Esophagus muscularis mucosa (tissue), 4 donors: ENCODE measurements around the gene UNC13A. TPM values are rescaled to one million over a fixed set of nuclear protein-coding genes. Genes with fewer than 3 reads are reported as not detected.

Experiments
- DNase-seq: peaks from one replicate; pipeline ENCODE4 v3.0.0-alpha.2; 2017; ENCODE audit errors: extremely low spot score
- H3K27ac ChIP-seq, 4 donors: fragments of 200-600 bp; sonication (generic); replicated peaks in 1 of 4; 1 replicate in 3 of 4; 2 replicates in 1 of 4; pipeline ENCODE4 v1.5.1; 2016 to 2019; ENCODE audit warnings: mild to moderate bottlenecking in 1 of 4
- H3K27me3 ChIP-seq, 4 donors: fragments of 200-600 bp; sonication (generic); one replicate each; pipeline versions ENCODE4 v1.5.1 to v1.6.0; 2016 to 2019
- H3K36me3 ChIP-seq, 4 donors: fragments of 200-600 bp; sonication (generic); one replicate each; pipeline ENCODE4 v1.5.1; 2016 to 2019
- H3K4me1 ChIP-seq, 4 donors: fragments of 200-600 bp; sonication (generic); one replicate each; pipeline ENCODE4 v1.5.1; 2016 to 2019
- H3K4me3 ChIP-seq, 4 donors: fragments of 200-600 bp; sonication (generic); 1 replicate in 2 of 4; 2 replicates in 2 of 4; pipeline ENCODE4 v1.5.1; 2016 to 2019; ENCODE audit warnings: mild to moderate bottlenecking in 4 of 4, moderate library complexity in 1 of 4
- H3K9me3 ChIP-seq, 4 donors: fragments of 200-600 bp; sonication (generic); 1 replicate in 3 of 4; 2 replicates in 1 of 4; pipeline ENCODE4 v1.5.1; 2016 to 2019
- EP300 ChIP-seq: sonication (generic); formaldehyde crosslinking; IDR thresholded peaks from one replicate; pipeline ENCODE4 v1.6.1; 2017; ENCODE audit warnings: antibody characterized with exemption
- POLR2A ChIP-seq: fragments of 450-650 bp; IDR thresholded peaks from one replicate; pipeline ENCODE4 v1.6.1; 2017; ENCODE audit warnings: antibody characterized with exemption, moderate library complexity, mild to moderate bottlenecking, low read depth
- POLR2AphosphoS5 ChIP-seq, 2 donors: sonication (generic); formaldehyde crosslinking; IDR thresholded peaks; one replicate each; pipeline ENCODE4 v1.6.1; 2017; ENCODE audit warnings: antibody characterized with exemption in 2 of 2
- WGBS: methylation state at CpG from one replicate; pipeline ENCODE4 v1.1.5; 2018; 5-methylcytosine and 5-hydroxymethylcytosine counted together
- intact Hi-C: fragments of 100-400 bp; cut with DNase I; formaldehyde crosslinking; loops from one replicate; pipeline ENCODE4 v1.15.1; 2023
- total RNA-seq, 4 donors: library from RNA; depleted of rRNA; stranded (reverse); fragments of >200 nt; gene quantifications; one replicate each; pipeline versions ENCODE4 v1.1.0 to v1.2.1, GENCODE V29; 2016
- TF ChIP-seq, protein P1 (sequence below), 3 experiments: fragments of 200-600 bp in 2 of 3; fragments of 450-650 bp in 1 of 3; sonication (generic) in 2 of 3; IDR thresholded peaks; one replicate each; pipeline ENCODE4 v1.5.1; 2017 to 2019; ENCODE audit warnings: antibody characterized with exemption in 3 of 3, mild to moderate bottlenecking in 2 of 3, moderate library complexity in 1 of 3

The UNC13A gene
- total RNA-seq, 4 donors from 2014 or later, result under 0.01 to 0.23 (median 0.18) TPM

GRCh38 chr19:17624314-17624991, 63.7 kb downstream of the UNC13A start:
- peaks cover 0 to 39% (median 0%) of the 10 kb centered on the region in 4 donors for H3K27me3 ChIP-seq
- intact Hi-C loops, result no loop called here
- TF ChIP-seq, protein P1, sequence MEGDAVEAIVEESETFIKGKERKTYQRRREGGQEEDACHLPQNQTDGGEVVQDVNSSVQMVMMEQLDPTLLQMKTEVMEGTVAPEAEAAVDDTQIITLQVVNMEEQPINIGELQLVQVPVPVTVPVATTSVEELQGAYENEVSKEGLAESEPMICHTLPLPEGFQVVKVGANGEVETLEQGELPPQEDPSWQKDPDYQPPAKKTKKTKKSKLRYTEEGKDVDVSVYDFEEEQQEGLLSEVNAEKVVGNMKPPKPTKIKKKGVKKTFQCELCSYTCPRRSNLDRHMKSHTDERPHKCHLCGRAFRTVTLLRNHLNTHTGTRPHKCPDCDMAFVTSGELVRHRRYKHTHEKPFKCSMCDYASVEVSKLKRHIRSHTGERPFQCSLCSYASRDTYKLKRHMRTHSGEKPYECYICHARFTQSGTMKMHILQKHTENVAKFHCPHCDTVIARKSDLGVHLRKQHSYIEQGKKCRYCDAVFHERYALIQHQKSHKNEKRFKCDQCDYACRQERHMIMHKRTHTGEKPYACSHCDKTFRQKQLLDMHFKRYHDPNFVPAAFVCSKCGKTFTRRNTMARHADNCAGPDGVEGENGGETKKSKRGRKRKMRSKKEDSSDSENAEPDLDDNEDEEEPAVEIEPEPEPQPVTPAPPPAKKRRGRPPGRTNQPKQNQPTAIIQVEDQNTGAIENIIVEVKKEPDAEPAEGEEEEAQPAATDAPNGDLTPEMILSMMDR (IDR thresholded peaks at IDR 0.05), result no peak
- no peak for TF ChIP-seq POLR2AphosphoS5 (IDR thresholded peaks at IDR 0.05)
- no peak for DNase-seq
- peaks cover 0 to 20% (median 11%) of the 10 kb centered on the region in 4 donors for H3K9me3 ChIP-seq
- no peak overlapping the region for H3K27ac ChIP-seq
- H3K4me3 ChIP-seq, result no peak overlapping the region
- H3K36me3 ChIP-seq, result no peaks in the 10 kb centered on the region
- 88% methylated on average over 16 of the region's 16 CpGs for WGBS
- no peaks in the 10 kb centered on the region for H3K4me1 ChIP-seq

DNA sequence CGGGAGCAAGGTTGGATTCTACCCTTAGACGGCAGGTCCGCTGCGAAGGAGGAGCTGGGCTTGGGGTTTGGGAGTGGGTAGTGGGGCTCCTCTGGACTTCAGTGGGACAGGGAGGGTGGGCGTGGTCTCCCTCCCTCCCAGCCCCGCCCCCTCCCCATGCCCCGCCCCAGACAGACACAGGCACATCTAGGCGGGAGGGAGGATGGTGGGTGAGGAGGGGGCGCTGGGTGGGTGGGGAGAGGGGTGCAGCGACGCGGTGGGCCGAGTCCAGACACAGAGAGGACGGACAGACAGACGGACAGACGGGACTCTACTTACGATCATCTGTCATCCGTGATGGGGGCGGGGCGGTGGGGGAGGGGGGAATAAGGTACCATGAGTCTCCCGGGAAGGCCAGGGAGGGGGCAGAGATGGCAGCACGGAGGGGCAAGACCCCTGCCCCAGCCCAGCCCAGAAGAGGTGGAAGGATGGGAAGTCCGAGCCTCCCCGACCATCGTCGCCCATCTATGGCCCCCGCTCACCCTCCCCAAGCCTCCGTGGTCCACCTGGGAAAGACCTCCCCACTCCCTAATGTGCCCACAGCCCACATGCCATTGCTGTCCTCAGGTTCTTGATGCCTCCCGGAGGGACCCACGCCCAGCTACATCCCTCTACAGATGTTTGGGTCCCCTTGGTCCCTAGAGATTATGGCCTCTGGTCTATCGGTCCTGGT, 64.8 kb downstream of the UNC13A start:
- TF ChIP-seq POLR2A (no peak), EP300 (no peak), POLR2AphosphoS5 (IDR thresholded peaks at IDR 0.05) (no peak)
- TF ChIP-seq, protein P1 (IDR thresholded peaks at IDR 0.05), result no peak
- H3K27me3 ChIP-seq, result peaks cover 0 to 45% (median 0%) of the 10 kb centered on the region in 4 donors
- H3K9me3 ChIP-seq, result peaks cover 0 to 20% (median 11%) of the 10 kb centered on the region in 4 donors
- H3K36me3 ChIP-seq, result no peaks in the 10 kb centered on the region
- no peak overlapping the region for H3K27ac ChIP-seq
- H3K4me3 ChIP-seq, result no peak overlapping the region
- 92% methylated on average over 19 of the region's 31 CpGs for whole genome bisulfite sequencing
- DNase-seq, result no peak
- H3K4me1 ChIP-seq, result no peaks in the 10 kb centered on the region
- intact Hi-C loops, result no loop called here

- intact Hi-C loops, result no loop called here
- no CpG with 5 or more reads among the region's 1 CpG for WGBS
- TF ChIP-seq EP300 (no peak), POLR2A (no peak), POLR2AphosphoS5 (IDR thresholded peaks at IDR 0.05) (no peak)
- TF ChIP-seq, protein P1 (IDR thresholded peaks at IDR 0.05), result no peak
- H3K27me3 ChIP-seq, result peaks cover 0 to 62% (median 5%) of the 10 kb centered on the region in 4 donors
- H3K36me3 ChIP-seq, result no peaks in the 10 kb centered on the region
- no peak overlapping the region for H3K27ac ChIP-seq
- no peak for DNase-seq
- H3K4me3 ChIP-seq, result no peak overlapping the region
- H3K4me1 ChIP-seq, result peaks cover 0 to 11% (median 5%) of the 10 kb centered on the region in 4 donors
- H3K9me3 ChIP-seq, result peaks cover 0 to 20% (median 11%) of the 10 kb centered on the region in 4 donors
Observed at GRCh38 chr19:17620696-17621095, 67.5 kb downstream of the UNC13A start.

GRCh38 chr19:17618936-17619335, 69.2 kb downstream of the UNC13A start:
- Histone ChIP-seq H3K4me1 (peaks cover 0 to 11% (median 5%) of the 10 kb centered on the region in 4 donors), H3K4me3 (no peak overlapping the region), H3K27me3 (peaks cover 0 to 79% (median 11%) of the 10 kb centered on the region in 4 donors), H3K9me3 (peaks cover 0 to 20% (median 11%) of the 10 kb centered on the region in 4 donors), H3K36me3 (no peaks in the 10 kb centered on the region), H3K27ac (no peak overlapping the region)
- DNase-seq, result no peak
- no peak for TF ChIP-seq POLR2A
- TF ChIP-seq, protein P1 (IDR thresholded peaks at IDR 0.05), result no peak
- TF ChIP-seq EP300, result no peak
- TF ChIP-seq POLR2AphosphoS5 (IDR thresholded peaks at IDR 0.05), result no peak
- intact Hi-C loops, result no loop called here
- 7% methylated on average over 2 of the region's 2 CpGs for WGBS
